Mesothelial cell of epicardium (in vitro differentiated cells): Measurements from ENCODE around the gene STRIP2. TPM values are rescaled to one million over a fixed set of nuclear protein-coding genes. Genes with fewer than 3 reads are reported as not detected.

ENCODE experiments used
- DNase-seq, 2 experiments: peaks; one replicate each; pipeline ENCODE4 v3.0.0; 2021; ENCODE audit warnings: low spot score in 2 of 2; ENCODE audit not compliant: unreplicated experiment in 2 of 2
- H3K27ac Mint-ChIP-seq: 2 replicates; pipeline ENCODE4 v1.8.0; 2021; ENCODE audit warnings: mixed read lengths
- H3K27me3 Mint-ChIP-seq: 2 replicates; pipeline ENCODE4 v1.8.0; 2021; ENCODE audit warnings: low read depth, mixed read lengths
- H3K36me3 Mint-ChIP-seq: 2 replicates; pipeline ENCODE4 v1.8.0; 2021; ENCODE audit warnings: mixed read lengths
- H3K4me1 Mint-ChIP-seq: 2 replicates; pipeline ENCODE4 v1.8.0; 2021; ENCODE audit warnings: mixed read lengths
- H3K4me3 Mint-ChIP-seq: 2 replicates; pipeline ENCODE4 v1.8.0; 2021; ENCODE audit warnings: mild to moderate bottlenecking, moderate library complexity, mixed read lengths
- H3K9me3 Mint-ChIP-seq: 2 replicates; pipeline ENCODE4 v1.8.0; 2021; ENCODE audit warnings: mixed read lengths
- CTCF ChIP-seq: fragments of 200-600 bp; sonication (generic); IDR thresholded peaks from one replicate; pipeline ENCODE4 v1.5.0; 2021; ENCODE audit warnings: antibody characterized with exemption; ENCODE audit not compliant: unreplicated experiment
- total RNA-seq: library from RNA; stranded (reverse); gene quantifications from 3 replicates; pipeline ENCODE4 v1.2.1, GENCODE V29; 2021

Gene STRIP2
- total RNA-seq, 1 donor from 2014 or later: 1.8 TPM

DNA sequence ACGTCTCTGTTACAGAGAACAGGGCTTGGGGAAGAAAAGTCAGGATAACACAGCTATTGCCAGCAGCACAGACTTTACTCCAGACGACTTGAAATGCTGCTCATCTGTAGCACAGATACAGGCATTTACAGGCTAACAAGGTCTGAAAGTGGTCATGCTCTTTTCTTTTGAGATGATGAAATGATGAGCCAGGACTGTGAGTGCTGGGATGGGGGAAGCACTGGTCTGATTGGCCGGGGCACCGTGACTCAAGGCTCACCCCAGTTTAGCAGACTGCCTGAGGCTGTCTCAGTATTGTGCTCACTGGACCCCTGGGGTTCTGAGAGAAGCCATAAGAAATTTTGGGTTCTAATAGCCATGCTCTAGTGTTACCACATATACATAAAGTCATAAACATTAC lies 80.5 kb downstream of the STRIP2 start:
- Mint-ChIP-seq H3K4me1 (no peaks in the 10 kb centered on the region), H3K9me3 (no peaks in the 10 kb centered on the region), H3K4me3 (no peak overlapping the region), H3K36me3 (no peaks in the 10 kb centered on the region), H3K27me3 (peaks cover 21% of the 10 kb centered on the region), H3K27ac (no peak overlapping the region)
- TF ChIP-seq CTCF: no peak
- DNase-seq: no peak

DNA sequence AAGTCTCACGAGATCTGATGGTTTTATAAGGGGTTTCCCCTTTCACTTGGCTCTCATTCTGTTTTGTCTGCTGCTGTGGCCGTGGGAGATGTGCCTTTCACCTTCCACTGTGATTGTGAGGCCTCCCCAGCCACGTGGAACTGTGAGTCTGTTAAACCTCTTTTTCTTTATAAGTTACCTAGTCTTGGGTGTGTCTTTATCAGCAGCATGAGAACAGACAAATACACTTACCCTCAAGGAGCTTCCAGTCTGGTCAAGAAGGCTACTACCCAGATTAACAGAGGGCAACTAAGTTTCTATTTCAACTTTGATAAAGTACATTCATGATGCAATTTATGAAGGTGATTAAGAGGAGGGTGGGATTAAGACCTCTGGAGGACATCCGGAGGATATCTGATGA lies 81.1 kb downstream of the STRIP2 start:
- H3K27ac Mint-ChIP-seq: no peak overlapping the region
- no peak overlapping the region for H3K4me3 Mint-ChIP-seq
- H3K36me3 Mint-ChIP-seq: no peaks in the 10 kb centered on the region
- no peaks in the 10 kb centered on the region for H3K9me3 Mint-ChIP-seq
- H3K4me1 Mint-ChIP-seq: no peaks in the 10 kb centered on the region
- no peak for TF ChIP-seq CTCF
- no peak for DNase-seq
- H3K27me3 Mint-ChIP-seq: peaks cover 26% of the 10 kb centered on the region

DNA sequence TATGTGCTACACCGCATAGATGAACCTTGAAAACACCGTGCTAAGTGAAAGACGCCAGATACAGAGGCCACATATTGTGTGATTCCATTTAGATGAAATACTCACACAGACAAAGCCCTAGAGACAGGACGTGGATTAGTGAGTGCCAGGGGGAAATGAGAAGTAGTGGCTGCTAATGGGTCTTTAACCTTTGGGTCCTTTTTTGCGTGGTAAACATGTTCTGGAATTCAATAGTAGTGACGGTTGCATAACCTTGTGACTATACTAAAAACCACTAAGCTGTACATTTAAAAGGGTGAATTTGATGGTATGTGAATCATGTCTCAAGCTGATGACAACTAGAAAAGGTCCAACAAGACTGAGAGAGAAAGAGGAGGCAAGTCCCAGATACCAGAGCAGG lies 83.7 kb downstream of the STRIP2 start:
- Mint-ChIP-seq H3K27me3 (peaks cover 44% of the 10 kb centered on the region), H3K4me1 (no peaks in the 10 kb centered on the region), H3K9me3 (no peaks in the 10 kb centered on the region), H3K36me3 (no peaks in the 10 kb centered on the region), H3K4me3 (no peak overlapping the region), H3K27ac (no peak overlapping the region)
- DNase-seq: no peak
- no peak for TF ChIP-seq CTCF

GRCh38 chr7:129519464-129519863 lies 85.2 kb downstream of the STRIP2 start:
- no peak for DNase-seq
- no peak overlapping the region for H3K27ac Mint-ChIP-seq
- no peaks in the 10 kb centered on the region for H3K36me3 Mint-ChIP-seq
- H3K4me1 Mint-ChIP-seq: no peaks in the 10 kb centered on the region
- no peaks in the 10 kb centered on the region for H3K9me3 Mint-ChIP-seq
- no peak overlapping the region for H3K4me3 Mint-ChIP-seq
- peaks cover 44% of the 10 kb centered on the region for H3K27me3 Mint-ChIP-seq
- TF ChIP-seq CTCF: no peak

DNA sequence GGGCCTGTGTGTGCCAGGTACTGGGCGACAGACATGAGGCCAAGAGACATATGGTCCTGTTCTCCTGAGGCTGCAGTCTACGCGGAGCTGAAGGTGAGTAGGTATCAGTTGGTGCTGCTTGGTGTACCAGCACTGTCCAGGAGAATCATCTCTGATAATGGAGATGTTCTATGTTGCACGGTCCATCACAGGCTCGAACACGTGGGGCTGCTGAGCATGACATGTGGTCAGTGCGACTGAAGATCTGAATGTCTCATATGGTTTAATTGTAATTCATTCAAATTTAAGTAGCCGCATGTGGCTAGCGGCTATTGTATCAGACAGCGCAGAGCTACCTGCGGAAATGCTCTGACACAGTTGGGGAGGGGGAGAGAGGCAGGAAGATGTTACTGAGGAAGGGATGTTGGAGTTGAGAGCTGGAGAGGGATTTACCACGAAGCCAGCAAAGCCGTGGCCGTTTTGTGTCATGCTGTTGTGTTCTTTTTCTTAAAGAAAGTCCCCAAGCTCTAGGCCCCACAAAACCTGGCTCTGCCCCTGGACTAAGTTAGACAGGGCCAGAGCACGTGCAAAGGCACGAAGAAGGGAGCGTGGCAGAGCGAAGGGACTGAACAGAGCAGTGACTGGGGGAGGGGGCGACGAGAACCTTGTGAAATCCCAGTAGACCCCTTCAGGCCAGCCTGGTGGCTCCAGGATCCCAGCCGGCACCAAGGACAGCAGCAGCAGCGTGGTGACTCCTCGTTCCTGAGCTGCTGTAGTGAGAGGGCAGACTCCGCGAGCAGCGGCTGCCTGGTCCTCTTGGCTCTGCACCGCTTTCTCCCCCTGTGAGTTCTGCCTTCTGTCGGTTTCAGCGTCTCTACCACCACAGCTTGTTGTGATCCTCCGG lies 88.1 kb downstream of the STRIP2 start:
- TF ChIP-seq CTCF: no peak
- no peak overlapping the region for H3K4me3 Mint-ChIP-seq
- DNase-seq: peak in 1 of 2 experiments; percentile 46
- H3K27ac Mint-ChIP-seq: no peak overlapping the region
- H3K9me3 Mint-ChIP-seq: no peaks in the 10 kb centered on the region
- no peaks in the 10 kb centered on the region for H3K4me1 Mint-ChIP-seq
- no peaks in the 10 kb centered on the region for H3K36me3 Mint-ChIP-seq
- peaks cover 55% of the 10 kb centered on the region for H3K27me3 Mint-ChIP-seq
